ENCODE data around the gene STAMBPL1.
"Not testable (repeated sequence)": the region's sequence is repeated elsewhere in the genome, so short reads cannot be mapped to it uniquely, and the experiment has no call there.

STAMBPL1 gene

DNA sequence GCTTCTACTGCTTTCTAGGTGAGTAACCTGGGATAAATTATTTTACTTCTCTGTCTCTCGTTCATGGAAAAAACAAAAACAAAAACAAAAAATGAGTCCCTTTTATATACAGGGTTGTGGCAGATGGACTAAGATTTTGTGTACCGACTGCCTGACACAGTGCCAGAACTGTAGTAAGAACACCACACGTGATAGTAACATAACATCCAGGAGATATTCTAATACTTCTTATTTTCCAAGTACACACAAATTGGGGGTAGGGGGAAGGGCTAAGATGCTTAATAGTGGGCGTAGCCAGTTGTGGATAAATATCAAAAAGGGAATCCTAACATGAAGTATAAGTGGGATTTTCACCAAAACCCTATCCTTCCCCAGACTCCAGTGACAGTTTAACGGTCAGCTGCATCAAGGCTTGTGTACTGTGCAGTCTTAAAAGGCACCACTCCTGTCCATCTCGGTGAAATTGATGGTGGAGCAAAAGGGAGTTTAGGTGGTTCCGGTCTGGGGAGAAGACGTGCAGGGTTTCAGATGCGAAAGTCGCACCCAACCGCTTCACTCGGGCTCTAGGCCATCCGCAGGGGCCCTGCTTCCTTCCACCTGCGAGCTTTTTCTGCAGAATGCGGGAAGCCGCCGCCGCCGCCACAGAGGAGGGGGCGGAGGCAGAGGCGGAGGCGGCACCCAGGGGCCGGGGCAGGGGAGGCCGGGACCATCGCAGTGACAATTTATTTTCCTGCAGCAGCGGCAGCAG, at the start of gene STAMBPL1:
Gene STAMBPL1, plus strand, starts transcription at position 712 of the 748 bp plus-strand sequence. CDS start 21,464 bp downstream, outside the sequence.
- no peak for DNase-seq

DNA sequence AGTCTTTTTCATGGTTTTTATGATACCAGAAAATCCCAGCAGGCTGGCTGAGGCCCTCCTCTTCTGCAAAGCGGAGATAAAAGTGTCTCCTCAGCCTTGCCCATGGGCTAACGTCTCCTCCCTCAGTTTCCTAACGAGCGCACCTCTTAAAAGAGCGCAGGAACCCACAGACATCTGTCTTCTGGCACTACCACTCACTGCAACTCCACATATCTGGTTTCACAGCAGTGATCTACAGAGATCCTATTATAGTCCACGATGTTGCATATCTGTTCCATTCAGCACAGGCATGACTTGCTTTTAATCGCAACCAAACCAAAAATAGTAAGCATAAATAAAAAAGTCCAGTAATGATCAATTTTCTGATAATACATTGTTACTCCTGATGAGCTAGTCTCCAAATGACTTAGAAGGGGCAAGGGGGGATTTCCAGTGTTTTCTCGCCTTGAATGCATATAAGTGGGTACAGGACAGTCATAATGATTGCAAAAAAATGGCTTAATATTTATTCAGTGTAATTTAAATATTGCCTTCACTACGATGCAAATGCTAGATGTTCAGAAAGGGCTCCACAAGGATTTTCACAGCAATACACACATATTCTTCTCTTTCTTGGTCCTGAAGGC, 49.3 kb upstream of the STAMBPL1 start:
- DNase-seq, result no peak

DNA sequence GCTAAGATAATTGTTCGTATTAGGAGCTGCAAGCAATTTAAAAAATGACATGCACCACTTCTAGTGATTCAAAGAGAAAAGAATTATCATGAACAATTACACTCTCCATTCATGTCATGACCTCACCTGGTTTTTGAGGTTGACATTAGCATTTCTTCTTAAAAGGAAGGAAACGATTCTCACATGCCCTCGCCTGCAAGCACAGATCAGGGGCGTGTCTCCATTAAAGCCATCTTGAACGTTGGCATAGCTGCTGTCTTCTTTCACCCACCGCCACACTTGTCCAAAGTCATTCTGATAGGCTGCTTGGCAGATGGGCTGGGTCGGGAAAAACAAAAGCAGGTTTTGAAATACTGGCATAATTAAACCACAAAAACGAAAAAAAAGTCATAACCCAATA, 48.3 kb upstream of the STAMBPL1 start:
- DNase-seq, result no peak

DNA sequence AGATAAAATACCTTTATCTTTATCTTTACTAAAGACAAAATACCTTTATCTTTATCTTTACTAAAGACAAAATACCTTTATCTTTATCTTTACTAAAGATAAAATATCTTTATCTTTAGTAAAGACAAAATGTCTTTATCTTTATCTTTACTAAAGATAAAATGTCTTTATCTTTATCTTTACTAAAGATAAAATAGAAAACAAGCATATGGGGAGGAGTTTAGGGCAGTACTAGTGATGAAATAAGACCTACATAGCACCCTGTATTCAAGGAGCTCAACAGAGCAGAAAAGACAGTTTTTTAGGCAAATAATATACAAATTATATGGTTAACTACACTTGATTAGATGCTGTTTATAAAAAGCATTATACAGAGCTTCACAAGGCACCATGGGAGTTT, 47.7 kb upstream of the STAMBPL1 start:
- no peak for DNase-seq

DNA sequence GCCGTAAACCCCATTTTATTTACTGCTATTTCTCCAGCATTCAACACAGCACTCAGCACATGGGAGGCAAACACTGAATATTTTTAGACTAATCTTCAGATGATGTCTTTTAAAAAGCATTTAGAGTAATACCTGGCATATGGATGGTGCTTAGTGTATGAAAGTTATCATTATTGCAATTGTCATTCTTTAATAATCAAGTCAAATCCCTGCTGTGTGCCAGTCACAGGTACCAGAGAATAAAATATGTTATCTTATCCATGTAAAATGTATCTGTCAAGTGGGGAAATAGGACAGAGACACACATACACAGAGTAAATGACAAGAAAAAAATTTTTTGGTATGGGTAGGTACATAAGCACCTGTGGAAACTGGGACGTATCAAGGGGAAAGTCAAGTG, 46.9 kb upstream of the STAMBPL1 start:
- DNase-seq, result no peak

DNA sequence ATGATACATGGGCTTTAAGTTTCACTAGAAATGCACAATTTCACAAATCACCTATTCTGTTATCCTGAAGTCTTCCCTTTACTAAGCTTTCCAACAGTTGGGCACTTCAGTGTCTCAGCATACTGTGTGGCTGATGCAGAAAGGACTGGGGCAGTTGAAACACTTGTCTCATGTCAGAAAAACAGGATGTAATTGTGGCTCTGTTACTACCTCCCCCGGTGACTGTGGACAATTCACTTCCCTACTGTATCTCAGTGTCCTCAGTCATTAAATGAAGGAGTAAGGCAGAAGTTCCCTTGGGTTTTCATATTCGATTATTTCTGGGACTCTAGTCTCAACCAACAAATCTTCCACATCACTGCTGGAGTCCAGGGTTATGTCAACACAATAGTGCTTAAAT, 46.3 kb upstream of the STAMBPL1 start:
- no peak for DNase-seq

DNA sequence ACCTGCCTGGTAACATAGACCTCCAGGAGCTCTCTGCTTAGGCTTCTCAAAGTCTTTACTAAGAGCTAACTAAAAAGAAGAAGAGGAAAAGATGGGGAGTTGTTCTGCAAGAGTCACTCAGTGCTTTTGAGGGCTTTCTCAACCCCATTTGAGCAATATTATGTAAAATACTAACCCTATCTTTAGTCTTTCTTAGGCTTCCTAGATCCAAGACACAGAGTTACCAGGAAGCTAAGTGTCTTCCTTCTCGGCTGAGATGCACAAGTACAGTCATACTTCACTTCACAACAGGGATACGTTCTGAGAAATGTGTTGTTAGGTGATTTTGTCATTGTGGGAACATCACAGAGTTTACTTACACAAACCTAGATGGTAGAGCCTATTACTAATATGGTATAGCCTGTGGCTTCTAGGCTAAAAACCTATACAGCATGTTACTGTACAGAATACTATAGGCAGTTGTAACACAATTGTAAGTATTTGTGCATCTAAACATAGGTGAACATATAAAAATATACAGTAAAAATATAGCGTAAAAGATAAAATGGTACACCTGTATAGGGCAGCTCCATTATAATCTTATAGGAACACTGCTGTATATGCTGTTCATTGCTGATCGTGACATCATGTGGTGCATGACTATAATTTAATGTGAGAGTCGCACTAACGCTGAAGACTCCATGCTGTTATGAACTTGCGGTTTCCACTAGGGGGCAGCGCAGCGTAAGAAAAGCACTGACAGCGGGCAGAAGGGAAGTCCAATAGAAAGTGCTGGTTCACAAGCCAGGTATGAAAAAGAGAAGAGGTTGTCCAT, 44.7 kb upstream of the STAMBPL1 start:
- peak; percentile 85 for DNase-seq

DNA sequence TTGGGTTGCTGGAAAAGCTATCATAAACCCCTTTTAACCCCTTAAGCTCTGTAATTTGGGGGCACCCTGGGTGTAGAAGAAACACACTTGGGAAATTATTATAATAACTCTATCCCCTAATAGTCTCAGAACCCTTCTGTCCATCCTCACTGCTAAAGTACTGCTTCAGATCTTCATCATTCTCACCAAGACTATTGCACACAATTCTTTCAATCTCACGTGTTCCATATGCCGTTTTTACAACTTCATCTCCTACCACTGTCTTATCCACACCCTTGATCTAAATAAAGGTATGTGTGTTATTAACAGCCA, 44.2 kb upstream of the STAMBPL1 start:
- DNase-seq, result no peak

DNA sequence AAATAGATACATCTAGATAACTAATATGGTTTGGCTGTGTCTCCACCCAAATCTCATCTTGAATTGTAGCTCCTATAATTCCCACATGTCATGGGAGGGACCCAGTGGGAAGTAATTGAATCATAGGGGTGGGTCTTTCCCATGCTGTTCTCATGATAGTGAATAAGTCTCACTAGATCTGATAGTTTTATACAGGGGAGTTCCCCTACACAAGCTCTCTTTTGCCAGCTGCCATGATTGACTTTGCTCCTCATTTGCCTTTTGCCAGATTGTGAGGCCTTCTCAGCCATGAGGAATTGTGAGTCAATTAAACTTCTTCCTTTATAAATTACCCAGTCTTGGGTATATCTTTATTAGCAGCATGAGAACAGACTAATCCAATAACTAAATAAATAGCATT, 42.4 kb upstream of the STAMBPL1 start:
- DNase-seq, result not testable (repeated sequence)

DNA sequence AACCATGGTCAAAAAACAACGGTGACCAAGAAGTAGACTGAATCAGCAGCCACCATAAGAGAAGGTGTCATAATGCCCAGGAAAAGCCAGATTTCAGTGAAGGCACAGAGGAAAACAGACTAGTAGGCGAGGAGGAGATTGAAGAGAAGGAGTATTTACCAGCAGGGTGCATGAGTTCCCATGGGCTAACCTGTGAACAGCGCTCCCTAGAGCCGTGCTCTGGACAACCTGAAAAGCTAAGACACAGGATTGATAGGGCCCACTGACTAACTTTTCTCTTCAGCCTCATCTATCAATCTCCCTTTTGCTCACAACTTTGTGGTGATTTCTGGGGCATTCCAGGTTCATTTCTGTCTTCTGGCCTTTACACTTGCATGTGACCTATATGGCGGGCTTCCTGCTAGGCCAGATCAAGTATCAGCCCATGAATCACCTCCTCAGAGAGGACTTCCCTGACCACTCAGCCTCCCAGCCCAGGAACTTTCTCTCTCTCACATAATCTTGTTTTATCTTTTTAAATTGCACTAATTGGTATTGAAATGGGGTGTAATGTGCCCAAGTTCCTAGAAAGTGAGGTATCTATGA, 41.2 kb upstream of the STAMBPL1 start:
- DNase-seq, result no peak

DNA sequence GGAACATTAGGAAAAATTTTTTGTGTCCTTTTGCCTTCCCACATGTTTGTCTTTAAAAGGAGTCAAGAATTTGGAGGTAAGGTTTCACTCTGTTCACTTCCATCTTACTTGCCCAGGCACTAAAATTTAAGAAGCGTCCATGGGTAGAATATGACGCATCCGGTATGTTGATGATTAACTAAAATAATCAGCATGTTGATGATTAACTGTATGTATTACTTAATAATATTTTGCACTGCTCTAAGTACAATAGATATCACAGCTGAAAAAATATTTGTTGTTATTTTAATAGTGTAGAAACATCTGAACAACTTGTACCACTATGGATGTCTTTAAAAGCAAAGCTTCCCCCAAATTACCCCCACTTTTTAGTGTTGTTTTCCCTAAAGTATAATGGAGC, 39.9 kb upstream of the STAMBPL1 start:
- DNase-seq, result peak; percentile 44

DNA sequence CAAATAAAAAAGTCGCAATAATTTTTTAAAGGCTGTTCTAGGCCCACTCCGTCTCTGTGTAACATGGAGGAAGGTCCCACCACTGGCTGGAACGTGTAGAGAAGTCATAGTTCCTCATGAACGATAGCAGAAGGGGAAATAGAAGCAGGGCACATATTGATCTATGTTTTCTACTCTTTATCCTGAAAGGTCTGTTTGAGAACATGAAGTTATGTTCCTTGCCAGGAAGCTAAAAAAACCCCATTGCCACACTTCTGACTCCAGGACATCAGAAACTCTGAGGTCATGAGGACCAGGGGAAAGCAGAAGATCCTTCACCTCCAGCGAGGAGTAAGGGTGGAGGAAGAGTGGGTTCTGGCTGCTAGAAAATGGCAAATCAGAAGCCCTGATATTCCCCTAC, 39.2 kb upstream of the STAMBPL1 start:
- no peak for DNase-seq

DNA sequence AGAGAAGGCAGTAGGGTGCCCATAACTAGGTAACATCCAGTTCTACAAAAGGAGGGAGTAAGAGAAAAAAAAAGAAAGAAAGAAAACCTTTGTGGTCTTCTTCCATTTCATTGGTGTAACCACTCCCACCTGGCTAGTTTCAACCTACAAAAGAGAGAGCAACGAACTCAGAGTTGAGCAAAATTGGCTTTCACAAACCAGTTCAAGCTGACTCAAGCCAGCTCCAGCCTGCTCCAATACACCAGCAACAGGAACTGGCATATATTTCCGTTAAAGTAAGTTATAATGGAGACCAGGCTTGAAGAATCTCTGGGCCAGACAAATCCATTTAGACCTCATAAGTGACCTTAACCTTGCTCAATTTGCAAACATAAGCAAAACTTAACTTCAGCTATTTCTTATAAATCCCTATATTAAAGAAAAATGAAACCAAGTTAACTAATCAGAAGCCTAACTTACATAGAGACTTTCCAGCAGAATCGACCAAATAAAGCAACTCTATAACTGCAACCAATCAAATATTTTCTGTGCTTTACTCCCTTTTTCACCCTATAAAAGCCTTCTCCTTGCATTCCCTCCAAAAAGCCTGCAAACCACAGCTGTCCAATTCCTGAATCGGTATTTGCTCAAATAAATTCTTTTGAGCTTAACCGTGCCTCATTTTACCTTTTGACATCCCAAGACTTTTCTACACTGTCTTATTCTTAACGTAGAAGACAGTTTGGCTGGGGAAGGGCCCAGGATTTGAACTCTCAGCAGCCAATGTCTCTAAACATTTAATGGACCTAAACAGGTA, 38.5 kb upstream of the STAMBPL1 start:
- DNase-seq, result no peak

DNA sequence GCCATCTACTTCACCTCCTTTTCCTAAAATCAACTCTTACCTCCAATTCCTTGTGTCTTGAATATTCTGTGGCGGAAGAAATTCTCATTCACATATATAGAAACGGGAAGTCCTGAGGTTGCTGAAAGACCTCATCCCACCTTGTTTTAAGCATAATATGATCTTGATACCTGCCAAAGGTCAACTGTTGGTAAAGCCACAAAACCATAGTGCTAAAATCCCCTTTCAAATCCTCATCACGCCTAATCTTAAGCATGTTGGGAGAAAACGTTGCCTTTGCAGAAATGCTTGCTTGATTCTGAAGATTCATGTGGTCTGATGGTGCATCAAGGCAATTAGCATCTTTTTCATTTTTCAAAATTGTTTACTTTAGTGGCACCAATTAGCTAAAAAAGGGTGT, 36.9 kb upstream of the STAMBPL1 start:
- no peak for DNase-seq

DNA sequence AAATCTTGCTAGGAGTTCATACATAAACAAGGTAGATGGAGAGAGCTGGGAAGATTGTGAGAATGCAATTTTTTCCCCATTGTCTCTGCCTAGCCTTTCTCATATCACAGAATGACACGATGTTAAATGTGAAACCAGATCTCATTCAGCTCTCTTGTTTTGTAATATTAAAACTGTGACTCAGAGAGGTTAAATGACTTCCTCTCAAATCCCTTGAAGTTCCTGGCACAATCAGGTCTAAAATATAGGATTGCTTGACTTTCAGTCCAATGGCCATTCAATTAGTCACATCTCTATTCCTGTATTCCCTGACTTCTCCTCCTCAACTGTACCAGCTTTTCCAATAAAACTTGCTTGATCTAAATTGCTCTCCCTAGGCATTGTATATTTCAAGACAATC, 31.5 kb upstream of the STAMBPL1 start:
- DNase-seq, result peak; percentile 48

DNA sequence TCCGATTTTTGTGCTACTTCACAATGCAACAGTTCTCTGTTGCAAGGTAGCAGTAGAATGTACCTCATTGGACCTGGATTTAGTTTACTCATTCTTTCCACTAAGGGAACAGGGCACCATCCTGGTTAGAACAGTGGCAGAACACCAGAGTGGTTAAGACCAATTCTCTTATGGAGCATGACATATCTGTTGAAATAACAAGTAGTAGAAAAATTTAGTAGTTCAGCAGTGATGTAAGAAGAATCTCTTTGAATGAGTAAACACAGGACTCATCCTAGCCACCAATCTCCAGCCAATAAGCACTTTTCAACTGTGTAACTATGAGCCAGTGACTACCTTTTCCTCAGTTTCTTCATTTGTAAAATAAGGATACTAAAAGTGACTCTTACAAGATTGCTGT, 30.8 kb upstream of the STAMBPL1 start:
- DNase-seq, result peak; percentile 34

DNA sequence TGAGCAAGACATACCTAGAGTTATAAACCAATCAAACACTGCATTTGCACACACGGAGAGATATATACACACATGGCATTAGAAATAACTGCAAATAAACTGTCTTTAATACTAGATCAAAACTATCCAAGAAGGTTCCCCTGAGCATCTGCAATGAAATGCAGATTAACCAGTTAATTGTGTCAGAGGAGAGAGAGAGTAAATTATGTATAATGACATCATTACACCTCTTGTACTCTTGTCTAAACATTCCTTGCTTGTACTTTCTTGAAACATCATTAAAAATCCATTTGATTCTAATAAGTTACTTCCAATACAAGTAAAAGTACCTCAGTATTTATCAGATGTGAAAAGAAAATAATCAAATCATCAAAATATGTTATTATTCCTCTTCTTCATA, 29.3 kb upstream of the STAMBPL1 start:
- DNase-seq, result no peak

DNA sequence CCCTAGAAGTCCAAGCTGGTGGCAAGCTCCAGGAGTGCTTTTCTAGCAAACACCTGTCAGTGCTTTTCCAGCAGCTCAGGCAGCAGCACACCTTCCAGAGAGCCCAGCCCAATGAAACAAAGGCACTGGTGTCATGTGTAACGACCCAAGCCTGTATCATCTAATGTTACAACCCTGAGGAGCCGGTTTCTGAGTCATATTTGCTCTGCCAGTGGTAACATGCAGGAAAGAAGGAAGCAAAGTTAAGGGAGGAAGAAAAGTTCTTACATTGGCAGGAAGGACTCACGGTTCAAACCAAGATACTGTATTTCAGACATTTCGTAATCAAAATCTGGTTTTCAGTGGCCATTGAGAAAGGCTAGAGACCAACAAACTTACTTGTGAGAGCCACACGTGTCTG, 28.3 kb upstream of the STAMBPL1 start, which contains the start of gene ANKRD22:
Gene ANKRD22, minus strand, starts transcription at position 139 of the 400 bp plus-strand sequence. CDS start 237 bp downstream, outside the sequence.
- peak; percentile 61 for DNase-seq

DNA sequence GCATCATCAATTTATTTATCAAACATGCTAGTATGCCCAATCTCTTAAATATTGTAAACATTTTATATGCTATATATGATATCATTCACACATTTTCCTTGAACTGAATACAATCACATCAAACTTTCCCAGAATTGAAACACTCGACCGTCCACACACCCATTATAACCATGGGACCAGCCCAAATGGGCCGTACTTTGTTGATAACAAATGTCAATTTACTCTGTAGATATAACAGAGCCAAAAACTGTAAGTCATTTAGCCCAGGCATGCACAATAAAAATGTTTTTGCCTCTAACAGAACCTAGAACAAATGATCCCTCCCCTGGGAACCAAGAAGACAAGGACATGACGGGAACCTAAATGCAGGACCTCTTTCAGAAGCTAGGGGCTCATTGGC, 27.7 kb upstream of the STAMBPL1 start:
- DNase-seq, result no peak

DNA sequence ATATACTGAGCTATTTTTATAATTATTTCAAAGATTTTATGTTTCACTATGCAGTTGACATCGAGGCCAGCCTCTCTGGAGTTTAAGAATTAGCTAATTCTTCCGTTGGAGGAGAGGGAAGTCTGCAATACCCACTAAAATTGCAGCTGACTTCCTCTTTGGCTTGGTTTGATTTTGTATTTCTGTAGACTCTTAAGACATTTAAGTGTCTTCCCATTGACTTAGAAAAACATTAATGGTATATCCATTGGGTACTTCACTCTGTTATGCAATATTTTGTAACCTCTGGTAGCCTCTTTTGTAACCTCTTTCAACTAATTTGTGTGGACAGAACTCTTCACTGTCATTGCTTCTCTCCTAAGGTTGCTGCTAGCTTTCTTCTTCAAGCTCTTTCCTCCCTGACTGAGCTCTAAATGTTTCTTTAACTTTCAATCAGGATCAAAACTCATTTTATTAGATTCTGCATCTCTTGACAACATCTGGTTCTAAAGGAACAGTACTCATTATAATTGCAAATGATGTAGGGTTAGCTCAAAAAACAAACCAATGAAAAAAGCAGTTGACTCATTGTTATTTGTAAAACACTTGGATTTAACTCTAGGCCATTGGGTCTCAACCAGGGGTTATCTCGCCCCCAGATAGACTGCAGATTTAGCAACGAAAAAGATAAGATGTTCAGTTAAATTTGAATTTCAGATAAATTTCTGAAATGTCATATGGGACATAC, 26.7 kb upstream of the STAMBPL1 start:
- no peak for DNase-seq

DNA sequence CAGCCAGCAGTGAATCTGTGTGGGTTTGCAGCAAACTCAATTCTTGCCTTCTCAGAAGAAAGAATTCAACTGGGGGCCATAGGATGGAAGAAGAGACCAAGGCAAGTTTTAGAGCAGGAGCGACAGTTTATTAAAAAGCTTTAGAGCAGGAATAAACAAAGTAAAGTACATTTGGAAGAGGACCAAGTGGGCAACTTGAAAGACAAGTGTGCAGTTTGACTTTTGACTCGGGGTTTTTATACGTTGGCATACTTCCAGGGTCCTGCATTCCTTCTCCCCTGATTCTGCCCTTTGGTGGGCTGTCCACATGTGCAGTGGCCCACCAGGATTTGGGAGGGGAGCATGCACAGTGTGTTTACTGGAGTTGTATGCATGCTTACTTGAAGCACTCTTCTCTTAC, 25.4 kb upstream of the STAMBPL1 start:
- DNase-seq, result no peak

DNA sequence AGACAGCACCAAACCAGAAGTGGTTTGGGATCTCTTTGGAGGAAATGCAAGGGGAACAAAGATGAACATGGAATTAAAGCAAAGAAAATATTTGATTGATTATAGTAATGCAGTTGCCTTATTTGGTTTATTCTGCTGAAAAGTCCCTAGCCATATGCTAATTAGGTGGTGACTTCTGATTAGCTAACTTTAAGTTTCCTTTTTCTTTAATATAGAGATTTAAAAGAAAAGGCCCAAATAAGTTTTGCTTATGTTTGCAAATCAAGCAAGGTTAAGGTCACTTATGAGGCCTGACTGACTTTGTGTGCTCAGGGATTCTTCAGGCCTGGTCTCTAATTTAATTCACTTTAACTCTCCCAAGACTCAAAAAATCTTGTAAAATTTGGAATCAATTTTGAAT, 22.2 kb upstream of the STAMBPL1 start:
- DNase-seq, result no peak

All from kidney glomerular epithelial cell (primary cell).